Neuronal stem cell (in vitro differentiated cells): Measurements from ENCODE around the gene NDRG2.

Experiments used
- DNase-seq: peaks from one replicate; pipeline ENCODE4 v3.0.0-alpha.2; 2013; ENCODE audit warnings: low spot score
- H2AFZ ChIP-seq: one replicate; pipeline ENCODE4 v1.6.1; 2013; ENCODE audit warnings: mild to moderate bottlenecking, low read length, inconsistent platforms
- H2AK5ac ChIP-seq: 2 replicates; pipeline ENCODE4 v1.6.1; 2013; ENCODE audit warnings: low read depth, mild to moderate bottlenecking, inconsistent platforms, low read length, moderate library complexity, mixed read lengths
- H2BK120ac ChIP-seq: 2 replicates; pipeline ENCODE4 v1.6.1; 2013; ENCODE audit warnings: low read depth, mild to moderate bottlenecking, inconsistent platforms, low read length, moderate library complexity, mixed read lengths
- H2BK12ac ChIP-seq: one replicate; pipeline ENCODE4 v1.6.1; 2013; ENCODE audit warnings: low read length, inconsistent platforms
- H2BK15ac ChIP-seq: 2 replicates; pipeline ENCODE4 v1.6.1; 2013; ENCODE audit warnings: mild to moderate bottlenecking, low read length, inconsistent platforms, mixed read lengths
- H2BK5ac ChIP-seq: one replicate; pipeline ENCODE4 v1.6.1; 2013; ENCODE audit warnings: inconsistent platforms, mild to moderate bottlenecking, low read length, moderate library complexity
- H3K14ac ChIP-seq: one replicate; pipeline ENCODE4 v1.6.1; 2013; ENCODE audit warnings: low read length, inconsistent platforms
- H3K18ac ChIP-seq: 2 replicates; pipeline ENCODE4 v1.6.1; 2013; ENCODE audit warnings: low read length, inconsistent platforms
- H3K23ac ChIP-seq: 2 replicates; pipeline ENCODE4 v1.6.1; 2013; ENCODE audit warnings: low read depth, mild to moderate bottlenecking, mixed read lengths, low read length, inconsistent platforms; ENCODE audit not compliant: poor library complexity
- H3K27ac ChIP-seq: replicated peaks from 3 replicates; pipeline ENCODE4 v1.5.1; 2013; ENCODE audit warnings: low read length, inconsistent platforms
- H3K27me3 ChIP-seq, 3 experiments: 2 replicates each; pipeline ENCODE4 v1.6.1; 2013; ENCODE audit warnings: low read length in 3 of 3, mild to moderate bottlenecking in 2 of 3, inconsistent platforms in 1 of 3, low read depth in 1 of 3, mixed read lengths in 1 of 3, moderate library complexity in 1 of 3; ENCODE audit not compliant: control insufficient read depth in 3 of 3, insufficient read depth in 3 of 3
- H3K36me3 ChIP-seq, 2 donors: replicated peaks in 1 of 2; 2 replicates each; pipeline ENCODE4 v1.6.1; 2013; ENCODE audit warnings: low read length in 2 of 2; ENCODE audit not compliant: control insufficient read depth in 2 of 2, insufficient read depth in 2 of 2
- H3K4ac ChIP-seq: 2 replicates; pipeline ENCODE4 v1.6.1; 2013; ENCODE audit warnings: inconsistent platforms, mild to moderate bottlenecking, low read length, moderate library complexity
- H3K4me1 ChIP-seq, 2 donors: 1 replicate in 1 of 2; 2 replicates in 1 of 2; pipeline ENCODE4 v1.6.1; 2013; ENCODE audit warnings: low read length in 2 of 2, low read depth in 1 of 2; ENCODE audit not compliant: control insufficient read depth in 2 of 2, insufficient read depth in 1 of 2
- H3K4me2 ChIP-seq: one replicate; pipeline ENCODE4 v1.6.1; 2013; ENCODE audit warnings: mild to moderate bottlenecking, low read length, inconsistent platforms; ENCODE audit not compliant: insufficient read depth, poor library complexity, severe bottlenecking
- H3K4me3 ChIP-seq, 2 donors: 2 replicates each; pipeline ENCODE4 v1.5.1; 2013; ENCODE audit warnings: low read length in 2 of 2, mild to moderate bottlenecking in 2 of 2, inconsistent platforms in 1 of 2, moderate library complexity in 1 of 2
- H3K79me1 ChIP-seq: one replicate; pipeline ENCODE4 v1.6.1; 2013; ENCODE audit warnings: low read depth, mild to moderate bottlenecking, inconsistent platforms, low read length, moderate library complexity
- H3K9ac ChIP-seq: one replicate; pipeline ENCODE4 v1.6.1; 2013; ENCODE audit warnings: mild to moderate bottlenecking, low read depth, low read length, inconsistent platforms; ENCODE audit not compliant: poor library complexity
- H3K9me3 ChIP-seq, 2 donors: replicated peaks in 1 of 2; 2 replicates each; pipeline versions ENCODE3 to v1.6.1; 2013; ENCODE audit warnings: low read length in 2 of 2, mild to moderate bottlenecking in 2 of 2, inconsistent platforms in 1 of 2, low read depth in 1 of 2, mixed read lengths in 1 of 2, moderate library complexity in 1 of 2; ENCODE audit not compliant: control insufficient read depth in 2 of 2, insufficient read depth in 1 of 2
- H4K8ac ChIP-seq: one replicate; pipeline ENCODE4 v1.6.1; 2013; ENCODE audit warnings: low read depth, mild to moderate bottlenecking, inconsistent platforms, low read length, moderate library complexity
- H4K91ac ChIP-seq: one replicate; pipeline ENCODE4 v1.6.1; 2013; ENCODE audit warnings: low read length, low read depth, mild to moderate bottlenecking, inconsistent platforms; ENCODE audit not compliant: poor library complexity
- whole genome bisulfite sequencing, 2 donors: extraction: QIAGEN DNeasy Blood & Tissue Kit; methylation state at CpG; one replicate each; pipeline ENCODE4 v1.1.7; 2013; ENCODE audit warnings: missing lambda C conversion rate in 2 of 2, mixed read lengths in 1 of 2; ENCODE audit not compliant: insufficient read length in 2 of 2, insufficient replicate concordance in 1 of 2; ENCODE audit errors: extremely low coverage in 2 of 2; 5-methylcytosine and 5-hydroxymethylcytosine counted together

The NDRG2 gene

DNA sequence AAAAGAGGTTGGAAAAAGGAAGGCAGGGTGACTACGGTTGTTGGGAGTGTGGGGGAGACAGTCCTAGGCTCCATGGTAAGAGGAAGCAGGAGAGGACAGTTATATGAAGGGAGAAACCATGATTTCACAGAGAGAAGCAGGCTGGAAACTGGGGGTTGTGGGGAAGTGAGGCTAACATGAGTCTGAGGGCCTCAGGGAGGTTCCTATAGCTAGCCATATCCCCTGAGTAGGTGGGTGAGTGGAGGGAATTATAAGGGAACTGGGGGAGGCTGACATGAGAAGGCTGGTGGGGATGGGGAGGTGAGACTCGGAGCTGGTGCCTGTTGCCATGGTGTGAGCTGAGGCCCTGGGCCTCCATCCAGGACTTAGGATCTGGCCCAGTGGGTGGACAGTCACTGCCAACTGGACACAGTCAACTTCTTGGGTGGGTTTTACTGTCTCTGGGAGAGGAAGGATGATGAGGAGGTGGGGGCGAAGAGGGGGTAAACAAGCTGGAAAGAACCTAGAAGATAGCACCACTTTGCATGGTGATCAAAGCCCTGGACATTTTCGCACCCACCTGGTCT, 8.4 kb upstream of the NDRG2 start:
- Histone ChIP-seq H3K9me3 (no peaks in the 10 kb centered on the region), H4K91ac (no peak overlapping the region), H3K9ac (no peak overlapping the region), H3K4me1 (no peaks in the 10 kb centered on the region), H3K4ac (no peak overlapping the region), H2BK15ac (no peak overlapping the region), H3K18ac (no peak overlapping the region), H3K23ac (no peak overlapping the region), H2AFZ (no peak overlapping the region), H3K36me3 (no peaks in the 10 kb centered on the region), H2BK12ac (no peak overlapping the region), H4K8ac (no peak overlapping the region), H3K4me2 (no peak overlapping the region), H3K14ac (no peak overlapping the region), H3K27ac (no peak overlapping the region), H3K79me1 (no peaks in the 10 kb centered on the region), H2BK120ac (no peak overlapping the region), H2AK5ac (no peak overlapping the region), H2BK5ac (no peak overlapping the region), H3K27me3 (peaks cover 0 to 89% (median 0%) of the 10 kb centered on the region in 3 experiments), H3K4me3 (no peak overlapping the region)
- WGBS, 2 donors: no CpG with 5 or more reads among the region's 4 CpGs
- DNase-seq: no peak

DNA sequence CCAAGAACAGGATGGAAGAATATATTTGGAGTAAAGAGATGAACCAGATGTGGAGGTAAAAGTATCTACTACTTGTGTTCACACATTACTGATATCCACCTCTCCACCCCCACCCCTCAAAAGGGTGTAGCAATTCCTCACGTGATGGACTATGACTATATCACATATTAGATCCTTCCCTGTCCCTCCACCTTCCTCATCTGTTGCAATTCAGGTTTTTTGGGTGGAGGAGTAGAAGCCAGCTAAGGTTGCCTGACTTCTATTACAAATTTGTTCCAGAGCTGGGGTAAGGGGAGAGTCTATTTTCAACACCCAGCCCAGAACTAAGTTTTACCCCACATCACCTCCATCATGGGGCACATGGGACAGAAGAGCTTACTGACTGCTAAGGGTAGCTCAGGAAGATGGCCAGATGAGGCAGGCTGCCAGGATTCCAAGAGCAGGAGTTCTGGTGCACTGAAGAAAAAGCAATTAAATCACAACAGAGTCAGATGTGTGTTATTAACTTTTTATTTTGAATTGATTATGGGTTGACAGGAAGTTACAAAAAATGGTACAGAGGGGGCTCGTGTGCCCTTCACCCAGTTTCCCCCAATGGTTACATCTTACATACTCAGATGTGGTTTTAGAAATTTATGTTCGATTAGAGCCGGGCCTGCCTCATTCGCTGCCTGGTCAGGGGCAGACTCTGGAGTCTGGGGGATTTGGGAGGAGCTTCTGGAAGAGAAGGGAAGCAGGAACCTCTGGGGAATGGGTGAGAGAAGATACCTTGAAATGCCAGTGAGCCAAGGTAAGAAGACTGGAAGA, 7.7 kb upstream of the NDRG2 start:
- Histone ChIP-seq H3K4me3 (no peak overlapping the region), H3K9ac (no peak overlapping the region), H3K4ac (no peak overlapping the region), H2AK5ac (no peak overlapping the region), H4K91ac (no peak overlapping the region), H3K36me3 (no peaks in the 10 kb centered on the region), H2AFZ (no peak overlapping the region), H3K4me2 (no peak overlapping the region), H2BK120ac (no peak overlapping the region), H3K79me1 (no peaks in the 10 kb centered on the region), H2BK5ac (no peak overlapping the region), H3K9me3 (no peaks in the 10 kb centered on the region), H3K27ac (no peak overlapping the region), H3K23ac (no peak overlapping the region), H4K8ac (no peak overlapping the region), H3K14ac (no peak overlapping the region), H3K18ac (no peak overlapping the region), H3K4me1 (no peaks in the 10 kb centered on the region), H3K27me3 (peaks cover 0 to 91% (median 0%) of the 10 kb centered on the region in 3 experiments), H2BK12ac (no peak overlapping the region), H2BK15ac (no peak overlapping the region)
- no peak for DNase-seq
- WGBS, 2 donors: no CpG with 5 or more reads among the region's 5 CpGs

DNA sequence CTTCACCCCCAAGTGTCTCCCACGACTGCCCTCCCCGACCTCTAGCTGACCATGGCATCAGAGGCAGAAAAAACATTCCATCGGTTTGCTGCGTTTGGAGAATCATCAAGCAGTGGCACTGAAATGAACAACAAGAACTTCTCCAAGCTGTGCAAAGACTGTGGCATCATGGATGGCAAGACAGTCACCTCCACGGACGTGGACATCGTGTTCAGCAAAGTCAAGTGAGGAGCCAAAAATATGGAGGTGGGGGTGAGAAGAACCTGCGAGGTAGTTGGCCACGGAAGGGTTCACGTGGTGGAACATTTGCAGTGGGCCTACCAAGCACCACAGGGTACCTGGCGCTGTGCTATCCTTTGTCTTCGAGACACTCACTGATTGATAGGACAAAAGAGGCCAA, 5.7 kb upstream of the NDRG2 start:
- Histone ChIP-seq H3K36me3 (no peaks in the 10 kb centered on the region), H3K4ac (no peak overlapping the region), H3K9ac (no peak overlapping the region), H2BK15ac (no peak overlapping the region), H3K4me3 (no peak overlapping the region), H3K27me3 (peaks cover 0 to 95% (median 6%) of the 10 kb centered on the region in 3 experiments), H3K14ac (no peak overlapping the region), H4K8ac (no peak overlapping the region), H3K79me1 (no peaks in the 10 kb centered on the region), H3K27ac (no peak overlapping the region), H3K4me2 (no peak overlapping the region), H2BK12ac (no peak overlapping the region), H4K91ac (no peak overlapping the region), H3K9me3 (no peaks in the 10 kb centered on the region), H2AFZ (no peak overlapping the region), H3K4me1 (peaks cover under 1 to 9% of the 10 kb centered on the region in 2 donors), H3K23ac (no peak overlapping the region), H2BK120ac (no peak overlapping the region), H2BK5ac (no peak overlapping the region), H3K18ac (no peak overlapping the region), H2AK5ac (no peak overlapping the region)
- no CpG with 5 or more reads among the region's 12 CpGs for WGBS, 2 donors
- DNase-seq: no peak

DNA sequence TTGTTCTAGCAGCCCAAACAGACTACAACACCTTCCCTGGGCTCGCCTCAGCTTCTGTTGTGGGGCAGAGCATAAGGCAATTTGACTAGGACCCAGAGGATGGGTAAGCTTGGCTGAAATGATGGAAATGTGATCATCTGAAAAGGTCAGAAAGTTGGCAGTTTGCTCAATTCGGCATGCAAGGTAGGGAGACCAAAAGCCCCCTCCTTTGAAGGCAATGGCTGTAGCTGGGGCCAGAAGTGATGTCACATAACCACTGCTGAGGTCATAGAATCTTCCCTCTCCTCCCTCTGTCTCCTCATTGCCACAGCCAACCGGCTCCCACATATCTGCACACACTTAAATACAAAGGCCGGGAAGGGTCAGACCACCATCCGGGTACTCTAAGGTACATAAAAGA, 5.1 kb upstream of the NDRG2 start, which contains the start of gene TPPP2:
TSS of gene TPPP2 (plus strand) at position 301 of the 400 bp plus-strand sequence. CDS start 365 bp downstream, outside the sequence.
- Histone ChIP-seq H3K4ac (no peak within 1 kb of the TSS), H3K4me1 (peaks cover 4 to 9% of the 10 kb centered on the region in 2 donors), H2BK12ac (no peak within 1 kb of the TSS), H4K8ac (no peak within 1 kb of the TSS), H3K23ac (no peak within 1 kb of the TSS), H3K18ac (no peak within 1 kb of the TSS), H3K9ac (no peak within 1 kb of the TSS), H3K27ac (no peak within 1 kb of the TSS), H2BK5ac (no peak within 1 kb of the TSS), H2BK120ac (no peak within 1 kb of the TSS), H3K79me1 (no peaks in the 10 kb centered on the region), H3K4me3 (no peak within 1 kb of the TSS), H3K14ac (no peak within 1 kb of the TSS), H3K36me3 (no peaks in the 10 kb centered on the region), H3K4me2 (no peak within 1 kb of the TSS), H2AK5ac (no peak within 1 kb of the TSS), H4K91ac (no peak within 1 kb of the TSS), H3K27me3 (peaks cover 0 to 93% (median 9%) of the 10 kb centered on the region in 3 experiments), H3K9me3 (no peaks in the 10 kb centered on the region), H2AFZ (no peak within 1 kb of the TSS), H2BK15ac (no peak within 1 kb of the TSS)
- no peak for DNase-seq
- no CpG with 5 or more reads among the region's 5 CpGs for WGBS, 2 donors
